Stomach (tissue), 9 donors: ENCODE results near the gene GDPGP1. TPM values are rescaled to one million over a fixed set of nuclear protein-coding genes. Genes with fewer than 3 reads are reported as not detected.
A peak's percentile ranks its signal among the peaks of the same experiment; 100 is the strongest.

ENCODE experiments used
- DNase-seq, 2 donors: peaks; one replicate each; pipeline versions ENCODE4 v3.0.0 to v3.0.0-alpha.2; 2013 to 2019
- H3K27ac ChIP-seq, 5 donors: fragments of 200-600 bp in 4 of 5; sonication (generic) in 4 of 5; one replicate each; pipeline ENCODE4 v1.5.1; 2013 to 2019; ENCODE audit warnings: mild to moderate bottlenecking in 1 of 5, moderate library complexity in 1 of 5
- H3K27me3 ChIP-seq, 3 donors: fragments of 200-600 bp; sonication (generic); one replicate each; pipeline ENCODE4 v1.5.1; 2017 to 2019; ENCODE audit warnings: mixed run types in 1 of 3
- H3K36me3 ChIP-seq, 4 donors: fragments of 200-600 bp; sonication (generic); 1 replicate in 3 of 4; 2 replicates in 1 of 4; pipeline ENCODE4 v1.5.1; 2016 to 2019
- H3K4me1 ChIP-seq, 4 donors: fragments of 200-600 bp; sonication (generic); one replicate each; pipeline ENCODE4 v1.5.1; 2016 to 2019
- H3K4me3 ChIP-seq, 4 donors: fragments of 200-600 bp; sonication (generic) in 3 of 4; one replicate each; pipeline ENCODE4 v1.5.1; 2016 to 2019; ENCODE audit warnings: mild to moderate bottlenecking in 1 of 4
- H3K9me3 ChIP-seq, 4 donors: fragments of 200-600 bp; sonication (generic); one replicate each; pipeline ENCODE4 v1.5.1; 2016 to 2019
- EP300 ChIP-seq: sonication (generic); formaldehyde crosslinking; IDR thresholded peaks from one replicate; pipeline ENCODE4 v1.6.1; 2017; ENCODE audit warnings: antibody characterized with exemption
- POLR2A ChIP-seq, 4 donors: fragments of 450-650 bp; IDR thresholded peaks; one replicate each; pipeline ENCODE4 v1.6.1; 2016; ENCODE audit warnings: antibody characterized with exemption in 4 of 4, control low read depth in 2 of 4, mild to moderate bottlenecking in 1 of 4, moderate library complexity in 1 of 4
- POLR2AphosphoS5 ChIP-seq, 3 donors: sonication (generic); formaldehyde crosslinking; IDR thresholded peaks; one replicate each; pipeline ENCODE4 v1.6.1; 2016; ENCODE audit warnings: antibody characterized with exemption in 3 of 3
- WGBS, 5 donors: extraction: QIAGEN DNeasy Blood & Tissue Kit in 3 of 5; methylation state at CpG; one replicate each; pipeline versions ENCODE4 v1.1.5 to v1.1.7; 2013 to 2018; 5-methylcytosine and 5-hydroxymethylcytosine counted together
- intact Hi-C: fragments of 100-400 bp; cut with DNase I; formaldehyde crosslinking; loops from one replicate; pipeline ENCODE4 v1.15.1; 2023; ENCODE audit warnings: low total_unique reads
- polyA plus RNA-seq, 3 donors: library from polyadenylated mRNA; stranded (reverse); fragments of 200-250 nt; gene quantifications; one replicate each; pipeline ENCODE4 v1.2.3, GENCODE V29; 2013
- small RNA-seq, 4 donors: library from RNA; depleted of rRNA; stranded (forward); fragments of <200 nt; gene quantifications; one replicate each; pipeline ENCODE3, GENCODE V24; 2016
- total RNA-seq, 5 donors: library from RNA; depleted of rRNA; stranded (reverse); fragments of >200 nt; gene quantifications; one replicate each; pipeline versions ENCODE4 v1.1.0 to v1.2.3, GENCODE V29; 2014 to 2016
- TF ChIP-seq, protein P1 (sequence below), 7 experiments: fragments of 450-650 bp in 4 of 7; fragments of 200-600 bp in 3 of 7; sonication (generic) in 3 of 7; IDR thresholded peaks; one replicate each; pipeline ENCODE4 v1.5.1; 2016 to 2019; ENCODE audit warnings: antibody characterized with exemption in 7 of 7, control low read depth in 2 of 7, mild to moderate bottlenecking in 1 of 7
- donor health status: healthy with polysubstance abuse.
- donor health status: Bipolar disorder and iron deficiency.
- donor health status: healthy.

Gene GDPGP1
- total and polyA plus RNA-seq, 8 donors = under 0.01 to 26.6 (median 3.2) TPM; not detected in 1

DNA sequence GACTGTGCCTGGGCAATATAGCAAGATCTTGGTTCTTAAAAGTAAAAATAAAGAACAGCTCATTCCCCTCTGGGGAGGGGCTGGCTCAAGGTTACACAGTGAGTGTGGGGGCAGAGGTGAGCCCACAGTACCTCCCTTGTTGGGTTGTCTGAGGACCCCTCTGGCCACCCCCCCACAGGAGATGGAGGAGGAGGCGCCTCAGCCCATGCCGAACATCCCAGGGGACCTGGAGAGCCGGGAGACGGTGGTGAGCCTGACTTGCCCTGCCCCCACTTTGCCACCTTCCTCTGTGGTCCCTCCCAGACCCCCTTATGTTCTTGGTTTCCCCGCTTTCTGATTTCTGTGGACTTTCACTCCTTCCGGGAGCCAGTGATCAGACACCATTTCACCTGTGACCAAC, 60.1 kb downstream of the GDPGP1 start:
- DNase-seq = no peak
- Histone ChIP-seq H3K27ac (peak overlapping the region in 4 of 5 donors; percentile 50 to 69 (median 59)), H3K4me1 (peaks cover 0 to 34% (median 19%) of the 10 kb centered on the region in 4 donors), H3K4me3 (peak overlapping the region in 1 of 4 donors; percentile 20), H3K9me3 (no peaks in the 10 kb centered on the region), H3K27me3 (no peaks in the 10 kb centered on the region), H3K36me3 (no peaks in the 10 kb centered on the region)
- intact Hi-C loops = no loop called here
- WGBS, 5 donors = 59 to 80% (median 71%) methylated on average over 6 of the region's 6 CpGs
- TF ChIP-seq POLR2A (IDR thresholded peaks at IDR 0.05) (no peak), POLR2AphosphoS5 (IDR thresholded peaks at IDR 0.05) (no peak), EP300 (no peak)
- TF ChIP-seq, protein P1, sequence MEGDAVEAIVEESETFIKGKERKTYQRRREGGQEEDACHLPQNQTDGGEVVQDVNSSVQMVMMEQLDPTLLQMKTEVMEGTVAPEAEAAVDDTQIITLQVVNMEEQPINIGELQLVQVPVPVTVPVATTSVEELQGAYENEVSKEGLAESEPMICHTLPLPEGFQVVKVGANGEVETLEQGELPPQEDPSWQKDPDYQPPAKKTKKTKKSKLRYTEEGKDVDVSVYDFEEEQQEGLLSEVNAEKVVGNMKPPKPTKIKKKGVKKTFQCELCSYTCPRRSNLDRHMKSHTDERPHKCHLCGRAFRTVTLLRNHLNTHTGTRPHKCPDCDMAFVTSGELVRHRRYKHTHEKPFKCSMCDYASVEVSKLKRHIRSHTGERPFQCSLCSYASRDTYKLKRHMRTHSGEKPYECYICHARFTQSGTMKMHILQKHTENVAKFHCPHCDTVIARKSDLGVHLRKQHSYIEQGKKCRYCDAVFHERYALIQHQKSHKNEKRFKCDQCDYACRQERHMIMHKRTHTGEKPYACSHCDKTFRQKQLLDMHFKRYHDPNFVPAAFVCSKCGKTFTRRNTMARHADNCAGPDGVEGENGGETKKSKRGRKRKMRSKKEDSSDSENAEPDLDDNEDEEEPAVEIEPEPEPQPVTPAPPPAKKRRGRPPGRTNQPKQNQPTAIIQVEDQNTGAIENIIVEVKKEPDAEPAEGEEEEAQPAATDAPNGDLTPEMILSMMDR (IDR thresholded peaks at IDR 0.05) = no peak

DNA sequence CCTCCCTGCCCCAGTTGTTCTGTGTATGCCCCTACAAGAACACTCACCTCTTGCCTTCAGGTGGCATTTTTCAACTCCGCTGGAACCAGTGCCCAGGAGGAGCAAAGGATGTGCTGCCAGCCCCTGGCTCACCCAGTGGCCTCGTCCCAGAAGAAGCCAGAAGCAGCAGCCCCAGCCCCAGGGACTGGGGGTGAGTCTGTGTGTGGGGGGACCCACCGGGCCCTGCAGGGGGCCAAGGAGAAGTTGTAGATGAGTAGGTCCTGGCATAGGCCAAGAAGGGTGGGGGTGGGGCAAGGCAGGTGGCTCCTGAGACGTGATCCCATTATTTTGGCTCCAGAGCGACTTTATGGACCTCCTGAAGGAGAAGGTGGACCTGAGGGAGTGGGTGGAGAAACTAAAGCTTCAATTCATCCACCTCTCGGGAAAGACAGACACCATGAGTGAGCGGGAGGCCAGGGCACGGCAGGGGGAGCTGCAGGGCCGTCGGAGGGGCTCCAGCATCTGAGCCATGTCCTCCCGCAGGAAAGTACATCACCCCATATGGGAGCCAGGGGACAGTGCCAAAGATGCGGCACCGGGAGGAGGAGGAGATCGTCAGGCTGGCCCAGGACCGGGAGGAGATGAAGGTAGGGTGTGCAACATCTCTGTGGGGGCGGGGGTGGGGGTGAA, 60.7 kb downstream of the GDPGP1 start:
- Histone ChIP-seq H3K4me3 (peak overlapping the region in 2 of 4 donors; percentile 6 to 13), H3K27me3 (no peaks in the 10 kb centered on the region), H3K9me3 (no peaks in the 10 kb centered on the region), H3K36me3 (no peaks in the 10 kb centered on the region), H3K27ac (no peak overlapping the region), H3K4me1 (peaks cover 0 to 34% (median 19%) of the 10 kb centered on the region in 4 donors)
- no peak for TF ChIP-seq POLR2A (IDR thresholded peaks at IDR 0.05)
- no peak for TF ChIP-seq EP300
- TF ChIP-seq, protein P1 (IDR thresholded peaks at IDR 0.05) = no peak
- no peak for TF ChIP-seq POLR2AphosphoS5 (IDR thresholded peaks at IDR 0.05)
- 51 to 75% (median 69%) methylated on average over 13 to 16 of the region's 16 CpGs for WGBS, 5 donors
- DNase-seq = no peak
- intact Hi-C loops = no loop called here

GRCh38 chr15:90295270-90295648, 61.2 kb downstream of the GDPGP1 start:
- H3K27ac ChIP-seq = peak overlapping the region in 1 of 5 donors; percentile 46
- intact Hi-C loops = no loop called here
- no peaks in the 10 kb centered on the region for H3K27me3 ChIP-seq
- no peaks in the 10 kb centered on the region for H3K9me3 ChIP-seq
- no peak for DNase-seq
- no peaks in the 10 kb centered on the region for H3K36me3 ChIP-seq
- WGBS, 5 donors = 32 to 53% (median 48%) methylated on average over 6 to 10 of the region's 10 CpGs
- H3K4me1 ChIP-seq = peaks cover 0 to 34% (median 19%) of the 10 kb centered on the region in 4 donors
- H3K4me3 ChIP-seq = peak overlapping the region in 3 of 4 donors; percentile 6 to 24 (median 13)
- TF ChIP-seq POLR2AphosphoS5 (IDR thresholded peaks at IDR 0.05) = no peak
- TF ChIP-seq POLR2A (IDR thresholded peaks at IDR 0.05) = no peak
- no peak for TF ChIP-seq EP300
- TF ChIP-seq, protein P1 (IDR thresholded peaks at IDR 0.05) = no peak

Small RNAs within 50 kb of the gene (small RNA-seq; reads per million reads assigned to genes)
- gene AC091167.3 (0 reads per million in 4 donors), gene RN7SL736P (0 reads per million in 4 donors)

Other genes starting within 250 kb of the GDPGP1 start
- gene ZNF710, start 232.9 kb upstream of the GDPGP1 start, total RNA-seq = 10 to 100 TPM in 4 of 5 donors, 1 to 10 TPM in 1; 7.9 to 35.3 (median 15.2) TPM
- gene ZNF710, start 232.9 kb upstream of the GDPGP1 start, polyA plus RNA-seq = 10 to 100 TPM; 15.6 to 21.1 (median 16.6) TPM
- gene IDH2, start 131.7 kb upstream of the GDPGP1 start, total RNA-seq = 100 to 1,000 TPM in 3 of 5 donors, 10 to 100 TPM in 2; 12.3 to 186 (median 125) TPM
- 100 to 1,000 TPM; 109 to 149 (median 109) TPM for gene IDH2, start 131.7 kb upstream of the GDPGP1 start, polyA plus RNA-seq
- 100 to 1,000 TPM in 1 of 5 donors, 10 to 100 TPM in 4; 37.9 to 199 (median 54.0) TPM for gene SEMA4B, start 32.9 kb upstream of the GDPGP1 start, total RNA-seq
- 10 to 100 TPM; 11.3 to 81.4 (median 17.2) TPM for gene SEMA4B, start 32.9 kb upstream of the GDPGP1 start, polyA plus RNA-seq
- gene CIB1, start 268 bp upstream of the GDPGP1 start, total RNA-seq = 100 to 1,000 TPM in 1 of 5 donors, 10 to 100 TPM in 4; 27.4 to 166 (median 36.6) TPM
- 100 to 1,000 TPM; 128 to 206 (median 158) TPM for gene CIB1, start 268 bp upstream of the GDPGP1 start, polyA plus RNA-seq
- gene TTLL13, start 15.3 kb downstream of the GDPGP1 start, total RNA-seq = not detected
- gene TTLL13, start 15.3 kb downstream of the GDPGP1 start, polyA plus RNA-seq = under 1 TPM in 1 of 3 donors, not detected in 2; 0.10 TPM
- gene NGRN, start 31.5 kb downstream of the GDPGP1 start, total RNA-seq = 10 to 100 TPM; 24.0 to 97.4 (median 61.3) TPM
- 10 to 100 TPM; 51.1 to 70.3 (median 55.3) TPM for gene NGRN, start 31.5 kb downstream of the GDPGP1 start, polyA plus RNA-seq
- gene ZNF774, start 118.1 kb downstream of the GDPGP1 start, total RNA-seq = 1 to 10 TPM in 4 of 5 donors, under 1 TPM in 1; 0.58 to 7.1 (median 2.9) TPM
- 1 to 10 TPM in 2 of 3 donors, under 1 TPM in 1; 0.93 to 2.0 (median 1.2) TPM for gene ZNF774, start 118.1 kb downstream of the GDPGP1 start, polyA plus RNA-seq
- 100 to 1,000 TPM in 3 of 5 donors, 10 to 100 TPM in 2; 74.1 to 222 (median 160) TPM for gene IQGAP1, start 154.0 kb downstream of the GDPGP1 start, total RNA-seq
- 10 to 100 TPM; 22.3 to 64.5 (median 43.7) TPM for gene IQGAP1, start 154.0 kb downstream of the GDPGP1 start, polyA plus RNA-seq